Fibroblast of skin of left quadriceps (primary cell): ENCODE data around the gene HOXD11.

ENCODE experiments used
- DNase-seq, 2 experiments: peaks; one replicate each; pipeline ENCODE4 v3.0.0-alpha.2; 2013; ENCODE audit warnings: low read depth in 2 of 2

The HOXD11 gene

GRCh38 chr2:176120364-176121189, 13.5 kb downstream of the HOXD11 start:
- no peak for DNase-seq

GRCh38 chr2:176121190-176122051, 14.3 kb downstream of the HOXD11 start:
- DNase-seq, result no peak

- peak in 1 of 2 experiments; percentile 67 for DNase-seq
Observed at GRCh38 chr2:176122052-176122682, 15.1 kb downstream of the HOXD11 start.

- no peak for DNase-seq
Observed at GRCh38 chr2:176122683-176123410, 15.8 kb downstream of the HOXD11 start, which contains the start of gene HOXD9. HOXD9 (plus strand) TSS chr2:176122719; CDS start chr2:176122769, 50 bp downstream.

GRCh38 chr2:176123411-176124109, 16.5 kb downstream of the HOXD11 start:
- no peak for DNase-seq

GRCh38 chr2:176124110-176124946, 17.2 kb downstream of the HOXD11 start:
- DNase-seq, result no peak

- DNase-seq, result no peak
Observed at GRCh38 chr2:176124947-176125771, 18.1 kb downstream of the HOXD11 start.

GRCh38 chr2:176125772-176126054, 18.6 kb downstream of the HOXD11 start:
- DNase-seq, result no peak

GRCh38 chr2:176126929-176127773, 20.1 kb downstream of the HOXD11 start:
- no peak for DNase-seq

- no peak for DNase-seq
Observed at GRCh38 chr2:176127774-176128072, 20.6 kb downstream of the HOXD11 start.

- no peak for DNase-seq
Observed at GRCh38 chr2:176128172-176128981, 21.3 kb downstream of the HOXD11 start.

GRCh38 chr2:176128982-176129796, 22.1 kb downstream of the HOXD11 start, which contains the start of gene HOXD8:
HOXD8 (plus strand) TSS chr2:176129705; CDS start chr2:176130367, 662 bp downstream.
- peak; percentile 82 to 83 for DNase-seq

- no peak for DNase-seq
Observed at GRCh38 chr2:176129813-176130146, 22.7 kb downstream of the HOXD11 start.

- peak; percentile 97 for DNase-seq
Observed at GRCh38 chr2:176130147-176130956, 23.3 kb downstream of the HOXD11 start.

GRCh38 chr2:176130957-176131847, 24.1 kb downstream of the HOXD11 start:
- DNase-seq, result no peak
